HG03135 (cell line): ENCODE results near the gene AADACL4.
"Not testable (repeated sequence)": the region's sequence is repeated elsewhere in the genome, so short reads cannot be mapped to it uniquely, and the experiment has no call there.

Experiments
- ATAC-seq: cut with Tn5 transposase; IDR thresholded peaks from one replicate; pipeline ENCODE4 v1.9.1; 2021; ENCODE audit warnings: mild to moderate bottlenecking, moderate library complexity; ENCODE audit not compliant: unreplicated experiment

Gene AADACL4

GRCh38 chr1:12657885-12658512 is 14.1 kb downstream of the AADACL4 start:
- ATAC-seq, result not testable (repeated sequence)

GRCh38 chr1:12658531-12659453 is 14.9 kb downstream of the AADACL4 start:
- no peak for ATAC-seq

- no peak for ATAC-seq
These were observed 17.8 kb downstream of the AADACL4 start for GRCh38 chr1:12661606-12662219.

- ATAC-seq, result no peak
These were observed 18.7 kb downstream of the AADACL4 start for GRCh38 chr1:12662556-12662955.

- ATAC-seq, result no peak
These were observed 21.6 kb downstream of the AADACL4 start for GRCh38 chr1:12665511-12665910.

- no peak for ATAC-seq
These were observed 22.4 kb downstream of the AADACL4 start for GRCh38 chr1:12666141-12666735.

- no peak for ATAC-seq
These were observed 25.7 kb downstream of the AADACL4 start for GRCh38 chr1:12669529-12670068.

- no peak for ATAC-seq
These were observed 30.5 kb downstream of the AADACL4 start for GRCh38 chr1:12674358-12674757.

- not testable (repeated sequence) for ATAC-seq
These were observed 32.2 kb downstream of the AADACL4 start for GRCh38 chr1:12676122-12676521.

- no peak for ATAC-seq
These were observed 33.7 kb downstream of the AADACL4 start for GRCh38 chr1:12677565-12677964.

GRCh38 chr1:12678350-12678749 is 34.5 kb downstream of the AADACL4 start:
- ATAC-seq, result no peak

GRCh38 chr1:12678820-12679219 is 34.9 kb downstream of the AADACL4 start:
- ATAC-seq, result no peak

GRCh38 chr1:12690156-12690555 is 46.3 kb downstream of the AADACL4 start:
- no peak for ATAC-seq

GRCh38 chr1:12692967-12693782 is 49.3 kb downstream of the AADACL4 start:
- ATAC-seq, result no peak

- no peak for ATAC-seq
These were observed 52.8 kb downstream of the AADACL4 start for GRCh38 chr1:12696658-12697057.

- ATAC-seq, result no peak
These were observed 53.5 kb downstream of the AADACL4 start for GRCh38 chr1:12697397-12697796.

GRCh38 chr1:12703821-12704451 is 60.1 kb downstream of the AADACL4 start:
- no peak for ATAC-seq

- ATAC-seq, result no peak
These were observed 62.2 kb downstream of the AADACL4 start for GRCh38 chr1:12706061-12706460.

GRCh38 chr1:12708396-12709090 is 64.7 kb downstream of the AADACL4 start:
- no peak for ATAC-seq
